Midbrain (tissue), 1 donor: ENCODE data around the gene ZFYVE28.

Experiments used
- DNase-seq: peaks from one replicate; lab custom pipeline; 2025; lab: John Stamatoyannopoulos, UW

Gene ZFYVE28

DNA sequence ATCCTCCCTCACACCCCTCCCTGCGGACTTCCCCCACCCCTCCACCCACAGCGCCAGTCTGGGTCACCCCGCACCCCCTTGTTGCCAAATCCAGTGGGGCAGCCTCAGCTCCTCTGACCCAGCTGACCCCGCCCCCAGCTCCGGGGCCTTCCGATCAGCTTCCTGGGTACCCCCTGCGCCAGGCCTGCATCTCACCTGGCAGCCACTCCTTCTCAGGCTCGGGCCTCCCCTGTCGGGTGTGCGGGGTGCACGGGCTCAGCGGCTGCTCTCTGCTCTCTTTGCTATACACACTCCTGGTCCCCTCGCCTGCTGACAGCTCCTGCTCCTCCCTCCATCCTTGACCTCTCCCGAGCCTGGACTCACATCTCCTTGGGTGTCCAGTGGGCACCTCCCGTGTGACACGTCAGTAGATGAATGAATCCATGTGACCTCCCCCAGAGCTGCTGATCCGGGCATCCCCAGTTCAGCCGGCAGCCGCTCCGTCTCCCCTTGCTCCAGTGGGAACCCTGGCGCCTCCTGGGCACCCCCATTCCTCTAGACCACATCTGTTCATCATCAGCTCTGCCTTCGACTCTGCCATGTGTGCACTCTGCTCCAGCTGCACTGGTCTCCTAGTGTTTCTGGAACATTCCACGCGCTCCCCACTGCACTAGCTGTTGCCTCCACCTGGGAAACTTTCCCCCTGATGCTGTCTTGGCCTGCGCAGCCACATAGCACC, 10.2 kb upstream of the ZFYVE28 start:
- no peak for DNase-seq

- no peak for DNase-seq
These were observed 9.2 kb upstream of the ZFYVE28 start for GRCh38 chr4:2427383-2428334.

DNA sequence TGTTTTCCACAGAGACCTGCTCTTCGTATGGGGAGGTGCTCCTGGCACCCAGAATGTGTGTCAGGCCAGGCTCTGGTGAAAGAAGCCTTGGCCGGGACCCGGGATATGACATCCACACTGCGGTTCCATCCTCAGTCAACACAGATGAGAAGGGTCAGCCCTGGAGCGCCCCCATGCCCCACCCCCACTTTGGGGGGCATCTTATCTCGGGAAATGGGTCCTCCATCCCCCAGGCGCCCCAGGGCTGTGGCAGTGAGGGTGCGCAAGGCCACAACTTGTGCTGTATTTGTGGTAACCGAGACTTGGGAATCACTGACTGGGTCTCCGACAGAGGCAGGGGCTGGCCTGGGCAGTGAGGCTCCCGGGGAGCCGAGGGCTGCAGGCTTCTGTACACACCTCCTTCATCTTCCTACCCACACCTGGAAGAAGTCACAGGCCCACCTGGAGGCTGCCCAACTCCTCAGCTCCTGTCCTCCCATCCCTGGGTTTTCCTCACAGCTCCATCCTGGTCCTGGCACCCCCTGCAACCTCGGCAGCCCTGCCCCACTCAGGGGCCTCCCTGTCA, 8.3 kb upstream of the ZFYVE28 start:
- DNase-seq, result no peak

- DNase-seq, result no peak
These were observed 7.6 kb upstream of the ZFYVE28 start for GRCh38 chr4:2426069-2426397.

DNA sequence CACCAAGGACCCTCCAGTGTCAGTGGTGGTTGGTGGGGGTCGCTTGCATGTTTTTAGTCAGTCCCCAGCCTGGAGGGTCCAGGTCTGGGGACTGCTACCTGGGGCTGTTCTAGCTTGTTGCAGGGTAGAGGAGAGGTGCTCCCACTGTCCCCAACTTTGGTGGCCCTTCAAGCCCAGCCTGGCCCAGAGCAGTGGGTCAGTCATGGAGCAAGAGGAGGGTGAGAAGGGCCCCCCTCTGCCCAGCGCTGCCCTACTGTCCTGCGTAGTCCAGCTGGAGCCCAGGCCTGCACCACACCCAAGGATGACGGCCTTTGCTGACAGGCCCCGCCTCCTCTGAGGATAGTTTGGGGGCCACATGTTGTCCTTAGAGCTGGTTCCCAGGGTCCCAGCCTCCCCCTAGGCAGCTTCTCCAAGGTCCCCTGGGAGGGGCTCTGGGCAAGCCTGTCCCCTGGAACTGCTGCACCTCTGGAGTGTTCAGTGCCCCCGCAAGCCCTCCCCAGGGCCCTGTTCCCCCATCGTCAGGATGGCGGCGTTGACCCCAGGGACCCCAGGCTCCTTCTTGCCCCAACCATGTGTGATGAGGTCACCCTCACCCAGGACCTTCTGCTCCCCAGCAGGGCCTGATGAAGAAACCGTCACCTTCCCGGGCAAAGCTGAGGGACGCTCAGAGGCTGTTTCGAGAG, 7.1 kb upstream of the ZFYVE28 start:
- no peak for DNase-seq

GRCh38 chr4:2424581-2424980, 6.1 kb upstream of the ZFYVE28 start:
- DNase-seq, result no peak

GRCh38 chr4:2423695-2424094, 5.2 kb upstream of the ZFYVE28 start:
- DNase-seq, result no peak

DNA sequence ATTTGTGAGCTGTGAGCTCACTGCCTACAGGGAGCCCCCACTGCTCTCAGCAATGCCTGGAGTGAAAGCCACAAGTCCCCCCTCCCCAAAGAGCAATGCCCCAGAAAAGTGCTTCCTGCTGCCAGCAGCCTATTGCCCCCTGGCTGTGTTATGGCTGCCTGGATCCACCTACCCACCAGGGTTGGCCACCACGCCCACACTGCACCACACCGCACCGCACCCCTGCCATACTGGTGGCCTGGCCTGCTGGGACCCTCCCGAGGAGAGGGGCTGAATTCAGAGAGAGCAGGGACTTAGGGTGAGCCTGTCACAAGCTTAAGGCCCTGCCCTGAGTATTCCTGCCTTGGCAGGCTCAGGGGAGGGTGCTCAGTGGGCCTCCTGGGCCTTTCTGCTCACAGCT, 4.6 kb upstream of the ZFYVE28 start:
- DNase-seq, result no peak

DNA sequence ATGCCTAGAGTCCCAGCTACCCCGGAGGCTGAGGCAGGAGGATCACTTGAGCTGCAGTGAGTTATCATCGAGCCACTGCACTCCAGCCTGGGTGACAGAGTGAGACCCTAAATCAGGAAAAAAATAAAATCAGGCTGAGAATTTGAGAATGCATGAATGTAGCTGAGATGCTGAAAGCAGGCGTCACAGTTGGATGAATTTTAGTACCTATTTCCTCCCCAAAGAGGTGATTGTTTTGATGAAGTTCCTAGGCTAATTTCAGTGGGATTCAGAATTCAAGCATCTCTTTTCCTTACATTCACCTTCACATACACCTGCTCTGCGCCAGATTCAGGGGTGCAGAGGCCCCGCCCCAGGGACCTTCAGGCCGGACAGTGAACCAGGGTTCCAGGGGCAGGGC, 3.5 kb upstream of the ZFYVE28 start:
- DNase-seq, result no peak

DNA sequence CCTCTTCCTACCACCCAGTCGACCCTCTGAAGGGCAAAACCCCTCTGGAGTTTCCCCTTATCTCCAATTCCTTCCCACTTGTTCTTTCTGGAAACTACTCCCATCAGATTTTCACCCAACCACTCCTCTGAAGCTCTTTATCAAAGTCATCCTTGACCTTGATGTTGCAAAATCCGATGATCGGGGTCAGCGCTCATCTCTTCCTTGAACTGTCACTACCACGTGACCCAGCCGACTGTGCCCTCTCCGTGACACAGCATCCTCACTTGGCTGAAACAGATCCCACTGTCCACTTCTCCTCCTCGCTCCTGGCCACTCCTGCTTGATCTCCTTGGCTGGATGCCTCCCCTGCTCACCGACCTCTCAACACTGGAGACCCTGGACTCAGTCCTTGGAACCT, 1.4 kb upstream of the ZFYVE28 start:
- DNase-seq, result no peak

- peak; percentile 95 for DNase-seq
These were observed 466 bp upstream of the ZFYVE28 start, which contains the start of gene CFAP99 for GRCh38 chr4:2418650-2419571. Gene CFAP99, plus strand, starts transcription at chr4:2418955.

DNA sequence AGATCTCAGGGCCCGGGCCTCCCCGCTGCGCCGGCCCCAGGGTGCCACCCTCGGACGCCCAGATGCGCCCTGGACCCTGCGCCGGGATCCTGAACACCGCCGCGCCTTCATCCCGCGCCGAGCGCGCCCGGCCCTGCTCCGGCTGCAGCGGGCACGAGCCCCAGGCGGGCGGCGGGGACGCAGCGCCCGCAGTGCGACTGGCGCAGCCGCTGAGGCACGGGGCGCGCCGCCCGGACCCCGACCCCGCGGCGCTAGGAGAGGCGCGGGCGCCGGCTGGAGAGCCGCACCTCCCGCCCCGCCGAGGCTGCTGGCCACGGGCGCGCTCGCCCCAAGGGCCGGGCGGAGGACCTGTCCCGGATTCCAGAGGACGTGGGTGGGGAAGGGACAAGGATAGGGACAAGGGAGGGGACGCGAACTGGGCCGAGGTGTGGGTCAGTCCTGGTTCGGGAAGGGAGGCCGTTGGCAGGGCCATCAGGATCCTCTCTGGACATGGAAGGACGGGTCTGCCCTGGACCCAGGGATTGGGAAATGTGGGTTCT, 1.1 kb downstream of the ZFYVE28 start:
- DNase-seq, result no peak

DNA sequence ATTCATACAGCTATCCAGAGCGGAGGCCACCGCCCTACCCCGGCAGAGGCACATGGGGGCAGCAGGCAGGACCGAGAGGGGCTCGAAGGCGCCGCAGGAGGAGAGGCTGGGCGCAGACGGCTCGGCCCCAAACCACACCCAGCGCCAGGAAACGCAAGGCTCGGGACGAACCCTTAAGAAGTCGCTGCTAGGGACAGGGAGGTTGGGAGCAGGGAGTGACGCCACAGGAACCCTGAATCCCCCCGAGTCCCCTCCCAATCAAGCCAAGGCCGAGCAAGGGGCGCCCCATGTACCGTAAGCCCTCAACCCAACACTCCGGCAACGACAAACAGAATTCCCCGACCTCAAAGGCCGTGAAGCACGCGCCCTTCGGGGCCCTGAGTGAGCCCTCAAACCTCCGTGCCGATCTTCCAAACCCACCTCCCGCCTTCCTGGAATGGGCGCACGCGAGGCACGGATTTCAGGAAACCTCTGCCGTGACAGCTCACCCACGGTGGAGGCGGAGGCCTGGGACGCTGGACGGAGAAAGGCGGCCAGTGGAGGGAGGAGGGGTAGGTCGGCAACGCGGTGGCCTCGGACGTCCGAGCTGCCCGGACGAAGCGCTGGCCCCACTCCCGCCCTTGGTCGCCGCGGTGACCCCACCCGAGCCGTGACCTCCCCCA, 1.8 kb downstream of the ZFYVE28 start:
- no peak for DNase-seq

DNA sequence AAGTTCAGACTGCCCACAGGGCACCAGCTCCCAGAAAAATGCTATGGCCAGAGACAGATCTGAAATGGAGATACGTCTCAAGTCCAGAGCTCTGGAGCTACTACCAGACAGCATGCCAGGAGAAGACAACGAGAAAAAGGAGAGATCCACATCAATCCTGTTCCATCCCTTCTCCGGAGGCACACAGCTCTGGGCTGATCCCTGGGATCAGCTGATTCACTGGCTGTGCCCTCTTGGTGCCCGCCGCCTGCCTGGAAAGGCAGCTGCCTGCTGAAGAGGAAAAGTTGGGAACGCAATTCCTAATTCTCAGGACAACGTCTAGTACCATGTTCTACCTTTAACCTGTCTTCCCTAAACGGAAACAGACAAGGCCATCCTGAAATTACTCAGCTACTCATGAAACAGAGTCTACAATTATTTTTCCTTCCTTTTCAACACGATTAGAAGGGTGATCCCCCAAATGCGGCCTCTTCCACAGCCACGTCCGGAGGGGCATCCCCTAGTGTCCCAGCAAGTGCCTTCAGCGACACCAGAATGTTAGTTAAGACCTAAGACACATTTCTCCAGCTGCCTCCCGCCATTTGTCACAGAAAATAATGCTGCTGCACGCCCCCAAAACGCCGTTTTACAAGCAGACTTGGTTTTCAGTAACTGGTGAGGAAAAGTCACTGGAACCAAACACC, 2.4 kb downstream of the ZFYVE28 start:
- no peak for DNase-seq

DNA sequence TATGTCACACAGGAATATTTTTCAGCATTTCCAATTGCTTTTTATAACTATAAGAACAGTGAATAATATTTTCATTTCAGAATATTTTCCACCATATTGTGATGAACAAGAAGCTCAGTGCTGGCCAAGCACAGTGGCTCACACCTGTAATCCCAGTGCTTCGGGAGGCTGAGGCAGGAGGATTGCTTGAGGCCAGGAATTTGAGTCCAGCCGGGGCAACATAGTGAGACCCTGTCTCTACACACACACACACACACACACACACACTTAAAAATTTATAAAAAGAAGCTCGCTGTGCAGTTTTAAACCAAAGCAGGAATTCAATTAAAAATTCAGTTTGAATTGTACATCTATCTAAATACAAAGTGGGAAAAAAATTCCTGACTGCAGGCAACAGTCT, 3.2 kb downstream of the ZFYVE28 start:
- DNase-seq, result no peak

DNA sequence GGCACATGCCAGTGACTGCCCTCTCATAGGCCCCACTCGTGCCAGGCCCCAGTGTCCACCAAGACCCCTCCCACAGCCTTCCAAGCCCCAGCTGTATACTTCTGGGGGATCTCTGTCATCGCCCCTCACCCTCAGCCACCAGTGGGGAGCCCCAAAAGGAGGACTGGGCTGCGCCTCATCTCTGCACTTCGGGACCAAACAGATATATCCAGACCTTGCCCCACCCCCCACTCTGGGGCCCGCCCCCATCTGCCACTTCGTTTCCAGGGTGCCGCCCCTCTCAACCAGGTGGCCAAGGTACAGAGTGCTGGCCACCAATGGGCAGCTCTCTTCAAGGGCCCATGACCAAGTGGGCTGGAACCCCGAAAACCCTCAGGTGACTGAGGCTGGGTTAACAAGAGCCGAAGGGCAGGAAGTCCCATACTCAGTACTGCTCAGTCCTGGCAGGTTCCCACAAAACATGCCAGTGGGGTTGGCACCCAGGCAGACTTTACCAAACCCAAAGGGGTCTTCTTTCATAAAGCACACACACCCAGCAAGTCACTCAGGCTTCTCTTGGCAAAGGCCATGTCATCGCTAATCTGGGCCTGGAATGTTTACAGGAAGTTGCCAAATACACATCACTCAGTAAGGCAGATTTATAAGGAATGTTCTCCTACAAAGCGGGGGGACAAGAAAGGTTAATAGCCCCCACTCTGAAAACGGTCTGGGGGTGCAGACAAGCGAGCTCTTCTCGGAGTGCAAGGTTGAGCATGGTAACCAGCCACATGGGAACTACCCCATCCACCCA, 4.4 kb downstream of the ZFYVE28 start:
- no peak for DNase-seq

- DNase-seq, result peak; percentile 68
These were observed 5.3 kb downstream of the ZFYVE28 start for GRCh38 chr4:2412885-2413716.

DNA sequence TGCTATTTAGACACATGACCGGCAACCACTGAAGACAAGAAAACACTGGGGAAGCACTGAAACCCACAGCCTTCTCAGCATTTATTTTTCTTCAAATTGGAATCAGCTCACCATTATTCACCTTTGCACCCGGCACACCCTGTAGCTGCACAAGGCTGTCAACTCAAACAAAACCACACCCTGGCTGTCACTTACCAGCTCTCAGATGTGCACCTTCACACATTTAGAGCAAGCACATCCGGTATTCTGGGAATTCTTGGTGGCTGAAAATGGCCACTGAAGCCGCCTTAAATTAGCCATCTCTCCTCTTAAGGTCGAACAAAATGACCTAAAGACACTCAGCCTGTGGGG, 5.9 kb downstream of the ZFYVE28 start:
- no peak for DNase-seq
